Measurements from ENCODE around the gene KANSL1.

DNA sequence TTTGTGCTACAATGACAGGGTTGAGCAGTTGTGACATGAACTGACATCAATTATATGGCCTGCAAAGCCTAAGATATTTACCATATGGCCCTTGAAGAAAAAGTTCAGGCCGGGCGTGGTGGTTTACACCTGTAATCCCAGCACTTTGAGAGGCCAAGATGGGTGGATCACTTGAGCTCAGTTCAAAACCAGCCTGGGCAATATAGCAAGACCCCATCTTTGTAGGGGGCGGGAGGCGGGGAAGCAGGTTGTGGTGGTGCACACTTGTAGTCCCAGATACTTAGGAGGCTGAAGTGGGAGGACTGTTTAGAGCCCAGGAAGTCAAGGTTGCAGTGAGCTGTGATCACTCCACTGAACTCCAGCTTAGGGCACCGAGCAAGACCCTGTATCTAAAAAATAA is 145.8 kb downstream of the KANSL1 start:
- TF ChIP-seq EZH2phosphoT487 (IDR thresholded peaks at IDR 0.05; ENCODE audit: borderline replicate concordance, low read length) (no peak), EZH2 (IDR thresholded peaks at IDR 0.05; ENCODE audit: low read length, unreplicated experiment) (no peak)
- TF ChIP-seq, protein P1, sequence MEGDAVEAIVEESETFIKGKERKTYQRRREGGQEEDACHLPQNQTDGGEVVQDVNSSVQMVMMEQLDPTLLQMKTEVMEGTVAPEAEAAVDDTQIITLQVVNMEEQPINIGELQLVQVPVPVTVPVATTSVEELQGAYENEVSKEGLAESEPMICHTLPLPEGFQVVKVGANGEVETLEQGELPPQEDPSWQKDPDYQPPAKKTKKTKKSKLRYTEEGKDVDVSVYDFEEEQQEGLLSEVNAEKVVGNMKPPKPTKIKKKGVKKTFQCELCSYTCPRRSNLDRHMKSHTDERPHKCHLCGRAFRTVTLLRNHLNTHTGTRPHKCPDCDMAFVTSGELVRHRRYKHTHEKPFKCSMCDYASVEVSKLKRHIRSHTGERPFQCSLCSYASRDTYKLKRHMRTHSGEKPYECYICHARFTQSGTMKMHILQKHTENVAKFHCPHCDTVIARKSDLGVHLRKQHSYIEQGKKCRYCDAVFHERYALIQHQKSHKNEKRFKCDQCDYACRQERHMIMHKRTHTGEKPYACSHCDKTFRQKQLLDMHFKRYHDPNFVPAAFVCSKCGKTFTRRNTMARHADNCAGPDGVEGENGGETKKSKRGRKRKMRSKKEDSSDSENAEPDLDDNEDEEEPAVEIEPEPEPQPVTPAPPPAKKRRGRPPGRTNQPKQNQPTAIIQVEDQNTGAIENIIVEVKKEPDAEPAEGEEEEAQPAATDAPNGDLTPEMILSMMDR (conservative IDR thresholded peaks at IDR 0.05; ENCODE audit: low read depth, low read length): no peak

Measured in PC-3 (cell line).